SU-DHL-6 (cell line): ENCODE data around the gene CCL5.

Experiments used
- H2AFZ ChIP-seq: fragments of 200-600 bp; sonication (generic); 2 replicates; pipeline ENCODE4 v1.6.1; 2014; ENCODE audit warnings: low read depth, mild to moderate bottlenecking, moderate library complexity, mixed read lengths, antibody characterized with exemption, low read length; ENCODE audit not compliant: severe bottlenecking
- H3F3A ChIP-seq: fragments of 200-600 bp; shearing (Covaris generic); 2 replicates; pipeline ENCODE4 v1.6.0; 2016; ENCODE audit warnings: antibody characterized with exemption, mild to moderate bottlenecking; ENCODE audit not compliant: insufficient read depth
- H3K27ac ChIP-seq: fragments of 200-600 bp; sonication (generic); 2 replicates; pipeline ENCODE4 v1.5.1; 2016; ENCODE audit warnings: low read depth, mild to moderate bottlenecking, low read length, moderate library complexity, mixed read lengths
- H3K27me3 ChIP-seq: fragments of 200-600 bp; sonication (generic), shearing (Covaris generic); 2 replicates; pipeline ENCODE4 v1.6.0; 2014; ENCODE audit warnings: mild to moderate bottlenecking, low read length
- H3K36me3 ChIP-seq: fragments of 200-600 bp; sonication (generic); 2 replicates; pipeline ENCODE4 v1.6.1; 2014; ENCODE audit warnings: mild to moderate bottlenecking, low read length, mixed read lengths
- H3K4me2 ChIP-seq: fragments of 300-600, 200-600 bp; shearing (Covaris generic), sonication (generic); 2 replicates; pipeline ENCODE4 v1.6.0; 2014; ENCODE audit warnings: low read length, low read depth, mild to moderate bottlenecking; ENCODE audit not compliant: poor library complexity, severe bottlenecking
- H3K4me3 ChIP-seq: fragments of 200-600 bp; sonication (generic); 2 replicates; pipeline ENCODE4 v1.5.1; 2014; ENCODE audit warnings: antibody characterized with exemption, low read length, mild to moderate bottlenecking, mixed read lengths; ENCODE audit not compliant: insufficient read depth, poor library complexity, severe bottlenecking
- H3K79me2 ChIP-seq: fragments of 200-600 bp; sonication (generic); 2 replicates; pipeline ENCODE4 v1.6.1; 2014; ENCODE audit warnings: mild to moderate bottlenecking, low read length, moderate library complexity; ENCODE audit not compliant: insufficient read depth
- H3K9ac ChIP-seq: fragments of 200-600 bp; sonication (generic); 2 replicates; pipeline ENCODE4 v1.7.0; 2014; ENCODE audit warnings: mild to moderate bottlenecking, low read length
- H3K9me2 ChIP-seq: fragments of 200-600 bp; sonication (generic); replicated peaks from 2 replicates; pipeline ENCODE4 v1.6.1; 2014; ENCODE audit warnings: low read length; ENCODE audit not compliant: insufficient read depth
- H3K9me3 ChIP-seq: fragments of 200-600 bp; sonication (generic); 2 replicates; pipeline ENCODE4 v1.6.1; 2014; ENCODE audit warnings: low read length, mixed read lengths; ENCODE audit not compliant: insufficient read depth
- H4K20me1 ChIP-seq: fragments of 200-600 bp; sonication (generic); 2 replicates; pipeline ENCODE4 v1.6.1; 2014; ENCODE audit warnings: low read depth, mild to moderate bottlenecking, antibody characterized with exemption, low read length, moderate library complexity, mixed read lengths
- EZH2phosphoT487 ChIP-seq: fragments of 200-600 bp; sonication (generic), shearing (Covaris generic); conservative IDR thresholded peaks from 2 replicates; pipeline ENCODE4 v1.6.1; 2018; ENCODE audit warnings: mild to moderate bottlenecking, antibody characterized with exemption, low read length, moderate library complexity, mixed read lengths
- TF ChIP-seq, protein P1 (sequence below): fragments of 200-600 bp; sonication (generic); IDR thresholded peaks from one replicate; pipeline ENCODE4 v1.5.1; 2017; ENCODE audit warnings: antibody characterized with exemption, mild to moderate bottlenecking, low read length, moderate library complexity; ENCODE audit not compliant: insufficient read depth, poor library complexity, severe bottlenecking

CCL5 gene

DNA sequence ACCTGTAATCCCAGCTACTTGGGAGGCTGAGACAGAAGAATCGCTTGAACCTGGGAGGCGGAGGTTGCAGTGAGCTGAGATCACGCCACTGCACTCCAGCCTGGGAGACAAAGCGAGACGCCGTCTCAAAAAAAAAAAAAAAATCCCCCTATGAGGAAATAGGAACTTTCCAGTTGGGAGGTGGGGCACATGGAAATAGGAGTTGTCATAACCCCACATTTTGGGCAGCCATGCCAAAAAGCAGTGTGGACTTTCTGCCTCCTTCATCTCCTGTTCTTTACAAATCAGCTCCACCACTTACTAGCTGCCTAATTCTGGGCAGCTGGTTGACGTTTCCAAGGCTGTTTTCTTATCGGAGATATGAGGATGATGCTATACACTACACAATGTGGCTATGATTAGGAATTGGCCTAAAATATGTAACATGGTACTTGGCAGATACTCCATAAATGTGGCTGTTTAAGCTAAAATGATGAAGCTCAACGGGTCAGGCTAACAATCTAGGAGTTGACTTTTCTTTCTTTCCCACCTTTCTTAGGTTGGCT lies 21.5 kb upstream of the CCL5 start:
- H4K20me1 ChIP-seq = no peaks in the 10 kb centered on the region
- H2AFZ ChIP-seq = no peak overlapping the region
- no peak overlapping the region for H3K4me2 ChIP-seq
- no peaks in the 10 kb centered on the region for H3F3A ChIP-seq
- no peak overlapping the region for H3K27ac ChIP-seq
- no peaks in the 10 kb centered on the region for H3K79me2 ChIP-seq
- no peak overlapping the region for H3K4me3 ChIP-seq
- H3K27me3 ChIP-seq = no peaks in the 10 kb centered on the region
- no peaks in the 10 kb centered on the region for H3K9me2 ChIP-seq
- no peaks in the 10 kb centered on the region for H3K36me3 ChIP-seq
- no peak for TF ChIP-seq EZH2phosphoT487
- TF ChIP-seq, protein P1, sequence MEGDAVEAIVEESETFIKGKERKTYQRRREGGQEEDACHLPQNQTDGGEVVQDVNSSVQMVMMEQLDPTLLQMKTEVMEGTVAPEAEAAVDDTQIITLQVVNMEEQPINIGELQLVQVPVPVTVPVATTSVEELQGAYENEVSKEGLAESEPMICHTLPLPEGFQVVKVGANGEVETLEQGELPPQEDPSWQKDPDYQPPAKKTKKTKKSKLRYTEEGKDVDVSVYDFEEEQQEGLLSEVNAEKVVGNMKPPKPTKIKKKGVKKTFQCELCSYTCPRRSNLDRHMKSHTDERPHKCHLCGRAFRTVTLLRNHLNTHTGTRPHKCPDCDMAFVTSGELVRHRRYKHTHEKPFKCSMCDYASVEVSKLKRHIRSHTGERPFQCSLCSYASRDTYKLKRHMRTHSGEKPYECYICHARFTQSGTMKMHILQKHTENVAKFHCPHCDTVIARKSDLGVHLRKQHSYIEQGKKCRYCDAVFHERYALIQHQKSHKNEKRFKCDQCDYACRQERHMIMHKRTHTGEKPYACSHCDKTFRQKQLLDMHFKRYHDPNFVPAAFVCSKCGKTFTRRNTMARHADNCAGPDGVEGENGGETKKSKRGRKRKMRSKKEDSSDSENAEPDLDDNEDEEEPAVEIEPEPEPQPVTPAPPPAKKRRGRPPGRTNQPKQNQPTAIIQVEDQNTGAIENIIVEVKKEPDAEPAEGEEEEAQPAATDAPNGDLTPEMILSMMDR = no peak
- no peaks in the 10 kb centered on the region for H3K9me3 ChIP-seq
- no peak overlapping the region for H3K9ac ChIP-seq

DNA sequence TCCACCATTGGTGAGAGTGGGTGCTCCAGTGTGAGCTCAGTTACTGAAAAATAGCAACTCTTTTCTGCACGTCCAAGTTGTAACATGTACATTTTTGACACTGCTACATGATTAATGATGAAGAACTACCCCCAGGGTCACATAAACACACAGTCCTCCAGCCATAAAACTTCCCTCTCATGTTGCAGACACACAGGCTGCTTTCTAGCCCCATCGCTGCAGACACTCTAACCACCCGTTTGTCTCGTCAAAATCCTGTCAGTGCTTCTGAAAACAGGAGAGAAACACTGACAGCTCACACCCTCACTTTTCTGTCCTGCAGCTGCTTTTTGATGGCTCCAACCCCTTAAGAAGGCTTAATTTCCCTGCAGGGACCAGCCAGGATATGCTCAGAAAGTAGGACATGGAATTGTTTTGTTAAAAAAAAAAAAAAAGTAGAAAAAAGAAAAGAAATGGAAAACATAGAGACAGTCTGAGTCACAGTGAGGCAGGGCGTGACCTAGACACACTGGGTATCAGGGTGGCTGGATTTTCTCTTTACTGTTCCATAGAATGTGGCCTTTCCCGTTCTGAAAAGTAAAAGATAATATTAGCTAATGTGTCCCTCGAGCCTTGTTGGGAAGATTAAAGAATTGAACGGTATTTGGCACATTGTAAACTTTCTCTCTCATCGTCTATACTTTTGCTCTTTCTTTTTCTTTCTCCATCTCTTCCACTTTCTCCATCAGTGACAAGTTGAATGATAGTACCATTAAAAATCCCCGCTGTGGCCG lies 20.7 kb upstream of the CCL5 start:
- Histone ChIP-seq H2AFZ (no peak overlapping the region), H3K4me3 (no peak overlapping the region), H3K27ac (no peak overlapping the region), H3K9me2 (no peaks in the 10 kb centered on the region), H3K9ac (no peak overlapping the region), H3K36me3 (no peaks in the 10 kb centered on the region), H3F3A (no peaks in the 10 kb centered on the region), H3K9me3 (no peaks in the 10 kb centered on the region), H3K79me2 (no peaks in the 10 kb centered on the region), H3K4me2 (no peak overlapping the region), H3K27me3 (no peaks in the 10 kb centered on the region), H4K20me1 (no peaks in the 10 kb centered on the region)
- TF ChIP-seq EZH2phosphoT487 = no peak
- TF ChIP-seq, protein P1 = no peak

DNA sequence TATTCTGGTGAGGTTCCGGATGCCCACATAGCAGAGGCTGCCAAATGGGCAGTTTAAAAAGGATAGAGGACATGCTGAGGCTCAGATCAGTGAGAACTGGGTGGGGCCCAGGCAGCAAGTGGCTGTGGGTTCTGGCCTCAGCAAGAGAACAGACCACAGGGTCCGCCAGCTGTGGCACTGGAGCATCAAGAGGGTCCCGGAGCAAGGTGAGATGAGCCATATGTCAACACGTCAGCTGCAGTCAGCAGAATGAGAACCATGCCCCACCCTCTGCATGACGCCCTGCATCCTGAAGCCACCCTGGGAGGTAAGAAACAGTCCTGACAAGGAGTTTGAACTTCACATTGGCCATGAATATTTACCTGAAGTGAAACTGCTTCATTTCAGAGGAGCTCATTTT lies 20.1 kb upstream of the CCL5 start:
- Histone ChIP-seq H4K20me1 (no peaks in the 10 kb centered on the region), H3K27me3 (no peaks in the 10 kb centered on the region), H3K27ac (no peak overlapping the region), H3K4me3 (no peak overlapping the region), H3K9me3 (no peaks in the 10 kb centered on the region), H3K4me2 (no peak overlapping the region), H2AFZ (no peak overlapping the region), H3K79me2 (no peaks in the 10 kb centered on the region), H3K9me2 (no peaks in the 10 kb centered on the region), H3K36me3 (no peaks in the 10 kb centered on the region), H3F3A (no peaks in the 10 kb centered on the region), H3K9ac (no peak overlapping the region)
- TF ChIP-seq, protein P1 = no peak
- TF ChIP-seq EZH2phosphoT487 = no peak
